NT2/D1 (cell line): Measurements from ENCODE around the gene POLR1D.

Experiments
- DNase-seq: peaks from one replicate; pipeline ENCODE4 v3.0.0-alpha.2; 2011; ENCODE audit warnings: low read depth, low spot score
- H3K27me3 ChIP-seq: 2 replicates; pipeline ENCODE4 v1.6.0; 2011; ENCODE audit warnings: mild to moderate bottlenecking; ENCODE audit not compliant: insufficient read length, insufficient read depth
- H3K36me3 ChIP-seq: 2 replicates; pipeline ENCODE4 v1.6.1; 2011; ENCODE audit warnings: mild to moderate bottlenecking, low read length, mixed read lengths; ENCODE audit not compliant: insufficient read depth, insufficient read length
- H3K4me1 ChIP-seq: 2 replicates; pipeline ENCODE4 v1.5.1; 2011; ENCODE audit not compliant: insufficient read depth, insufficient read length
- H3K4me3 ChIP-seq: 2 replicates; pipeline ENCODE4 v1.5.1; 2011; ENCODE audit warnings: low read depth; ENCODE audit not compliant: insufficient read length
- H3K9ac ChIP-seq: 2 replicates; pipeline ENCODE4 v1.6.0; 2011; ENCODE audit warnings: low read depth; ENCODE audit not compliant: insufficient read length
- H3K9me3 ChIP-seq: 2 replicates; pipeline ENCODE4 v1.5.1; 2011; ENCODE audit warnings: mild to moderate bottlenecking, low read length; ENCODE audit not compliant: insufficient read depth
- SUZ12 ChIP-seq: IDR thresholded peaks from 2 replicates; pipeline ENCODE4 v1.6.1; 2011; ENCODE audit not compliant: insufficient read length, insufficient read depth; ENCODE audit errors: extremely low read depth
- YY1 ChIP-seq: IDR thresholded peaks from 2 replicates; pipeline ENCODE4 v1.6.1; 2011; ENCODE audit not compliant: insufficient read length, insufficient read depth
- ZNF274 ChIP-seq: IDR thresholded peaks from 2 replicates; pipeline ENCODE4 v1.6.1; 2011; ENCODE audit warnings: mild to moderate bottlenecking, low read depth, low read length

Gene POLR1D

DNA sequence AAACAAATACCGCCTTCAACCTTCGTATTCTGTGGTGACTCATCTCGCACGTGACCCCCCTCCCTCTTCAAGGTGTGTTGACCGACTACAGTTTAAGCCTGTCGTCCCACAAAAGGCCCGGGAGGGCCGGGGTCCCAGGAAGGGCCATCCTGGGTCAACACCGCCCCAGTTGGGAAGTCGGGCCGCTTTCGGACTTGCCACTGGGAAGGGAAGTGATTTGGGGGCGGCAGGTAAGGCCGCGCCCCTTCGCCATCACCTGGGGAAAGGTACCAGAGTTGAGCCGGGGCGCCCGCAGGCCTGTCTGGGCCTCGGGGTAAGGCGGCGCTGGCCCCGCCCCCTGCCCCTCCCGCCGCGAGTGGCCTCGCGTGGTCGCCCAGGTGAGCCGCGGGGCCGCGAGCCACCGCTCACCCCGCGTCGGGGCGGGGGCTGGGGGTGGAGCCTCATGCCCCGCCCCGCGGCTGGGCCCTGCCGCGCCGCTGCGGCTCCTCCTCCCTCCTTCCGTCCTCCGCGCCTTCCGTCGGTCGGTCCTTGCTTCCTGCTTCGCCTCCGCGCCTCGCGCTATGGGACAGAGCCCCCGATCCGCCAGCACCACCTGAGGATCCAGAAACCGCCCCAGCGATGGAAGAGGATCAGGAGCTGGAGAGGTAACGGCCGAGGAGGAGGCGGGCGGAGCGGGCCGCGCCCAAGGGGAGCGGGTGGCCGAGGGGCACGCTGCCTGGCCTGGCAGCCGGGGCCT is at the start of gene POLR1D:
TSS of gene POLR1D (plus strand) at position 527 of the 736 bp plus-strand sequence. CDS start at position 619, 92 bp downstream.
- peak within 1 kb of the TSS; percentile 93 for H3K9ac ChIP-seq
- no peaks in the 10 kb centered on the region for H3K9me3 ChIP-seq
- peaks cover 32% of the 10 kb centered on the region for H3K36me3 ChIP-seq
- TF ChIP-seq ZNF274 = no peak
- TF ChIP-seq YY1 = no peak
- no peak for TF ChIP-seq SUZ12
- peaks cover 6% of the 10 kb centered on the region for H3K27me3 ChIP-seq
- peak; percentile 36 for DNase-seq
- no peaks in the 10 kb centered on the region for H3K4me1 ChIP-seq
- H3K4me3 ChIP-seq = peak within 1 kb of the TSS; percentile 64

GRCh38 chr13:27572234-27572901 is 49.3 kb upstream of the POLR1D start:
- no peak for DNase-seq
- H3K9ac ChIP-seq = no peak overlapping the region
- H3K36me3 ChIP-seq = peaks cover 8% of the 10 kb centered on the region
- no peaks in the 10 kb centered on the region for H3K4me1 ChIP-seq
- no peaks in the 10 kb centered on the region for H3K27me3 ChIP-seq
- H3K9me3 ChIP-seq = no peaks in the 10 kb centered on the region
- H3K4me3 ChIP-seq = no peak overlapping the region
- TF ChIP-seq ZNF274 (no peak), SUZ12 (no peak), YY1 (no peak)

DNA sequence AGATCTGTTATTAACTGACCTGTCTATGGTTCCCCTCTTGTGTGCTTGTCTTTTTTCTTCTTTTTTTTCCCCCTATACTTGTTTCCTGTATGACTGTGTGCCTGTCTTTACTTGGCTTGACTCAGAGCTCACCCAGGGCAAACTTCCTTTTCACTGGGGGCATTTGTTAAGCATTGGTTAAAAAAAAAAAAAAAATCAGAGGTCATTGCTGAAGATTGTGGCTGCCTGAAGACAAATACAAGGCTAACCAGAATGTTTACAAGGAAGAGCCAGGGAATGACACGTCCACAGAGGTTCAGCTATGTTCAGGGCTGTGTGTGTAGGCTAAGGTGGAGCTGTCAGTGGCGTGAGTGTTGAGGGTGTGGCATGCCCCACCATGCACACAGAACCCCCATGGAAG is 48.4 kb upstream of the POLR1D start:
- no peak for TF ChIP-seq ZNF274
- no peak overlapping the region for H3K9ac ChIP-seq
- no peaks in the 10 kb centered on the region for H3K4me1 ChIP-seq
- no peak for DNase-seq
- peaks cover 4% of the 10 kb centered on the region for H3K36me3 ChIP-seq
- no peaks in the 10 kb centered on the region for H3K9me3 ChIP-seq
- H3K27me3 ChIP-seq = no peaks in the 10 kb centered on the region
- H3K4me3 ChIP-seq = no peak overlapping the region

GRCh38 chr13:27574661-27575060 is 47.0 kb upstream of the POLR1D start:
- Histone ChIP-seq H3K36me3 (no peaks in the 10 kb centered on the region), H3K27me3 (no peaks in the 10 kb centered on the region), H3K4me3 (no peak overlapping the region), H3K9me3 (no peaks in the 10 kb centered on the region), H3K9ac (no peak overlapping the region), H3K4me1 (no peaks in the 10 kb centered on the region)
- TF ChIP-seq ZNF274 (no peak), SUZ12 (no peak), YY1 (no peak)
- DNase-seq = no peak

DNA sequence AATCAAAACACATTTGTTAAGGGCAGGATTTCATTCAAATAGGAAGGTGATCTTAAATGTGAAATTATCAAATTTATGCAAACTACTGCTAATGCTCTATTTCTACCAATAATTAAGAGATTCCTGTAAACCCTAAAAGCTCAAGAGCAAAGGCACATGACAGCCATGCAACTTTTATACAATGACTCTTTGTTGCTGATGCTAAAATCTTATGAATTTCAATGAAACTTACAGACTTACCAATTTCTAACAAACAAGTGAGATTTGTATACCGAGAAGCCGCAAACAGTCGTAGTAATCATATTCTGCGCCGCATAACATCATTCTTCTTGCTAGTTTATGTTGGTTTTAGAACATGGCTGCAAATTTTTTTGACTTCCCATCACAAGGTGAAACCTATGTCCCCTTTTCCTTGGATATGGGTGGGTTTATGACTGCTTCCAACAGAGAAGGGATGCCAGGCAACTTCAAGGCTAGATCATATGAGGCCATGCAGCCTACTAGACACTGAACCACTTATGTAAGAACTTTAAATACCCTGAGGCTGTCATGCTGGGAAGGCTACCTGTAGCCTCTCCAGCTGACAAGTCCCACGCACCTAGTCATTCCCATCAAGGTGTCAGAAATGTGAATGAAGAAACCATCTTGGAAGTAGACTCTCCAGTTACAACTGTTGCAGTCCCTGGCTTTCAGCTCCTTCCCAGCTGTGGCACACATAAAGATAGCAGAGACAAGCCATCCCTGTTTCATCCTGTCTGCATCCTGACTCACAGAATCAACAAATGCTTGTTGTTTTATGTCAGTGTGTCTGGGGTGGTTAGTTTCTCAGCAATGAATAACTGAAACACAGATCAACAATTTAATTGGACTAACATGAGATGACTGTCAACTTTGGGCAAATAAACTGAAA is 43.3 kb upstream of the POLR1D start:
- Histone ChIP-seq H3K36me3 (peaks cover 4% of the 10 kb centered on the region), H3K4me1 (no peaks in the 10 kb centered on the region), H3K27me3 (no peaks in the 10 kb centered on the region), H3K4me3 (no peak overlapping the region), H3K9me3 (no peaks in the 10 kb centered on the region), H3K9ac (no peak overlapping the region)
- TF ChIP-seq YY1 (no peak), ZNF274 (no peak), SUZ12 (no peak)
- no peak for DNase-seq

DNA sequence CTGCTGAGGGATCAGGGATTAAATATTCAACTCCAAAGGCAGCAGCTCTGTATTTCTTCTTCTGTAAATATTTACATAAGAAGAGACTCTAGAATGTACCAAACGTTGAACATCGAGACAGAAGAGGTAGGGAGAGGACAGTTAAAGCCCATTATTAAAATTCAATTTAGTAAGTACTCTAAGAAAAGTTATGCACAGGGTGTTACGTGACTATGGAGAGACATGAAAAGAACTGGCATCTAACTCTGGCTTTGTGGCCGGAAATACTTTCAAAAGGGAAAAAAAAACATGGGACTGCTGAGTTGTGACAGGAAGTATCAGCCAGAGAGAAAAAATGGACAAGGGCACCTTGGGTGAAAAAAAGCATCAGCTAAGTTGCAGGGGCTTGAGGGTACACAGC is 38.0 kb upstream of the POLR1D start:
- TF ChIP-seq ZNF274 (no peak), YY1 (no peak), SUZ12 (no peak)
- H3K36me3 ChIP-seq = peaks cover 4% of the 10 kb centered on the region
- H3K27me3 ChIP-seq = no peaks in the 10 kb centered on the region
- no peak overlapping the region for H3K9ac ChIP-seq
- H3K4me1 ChIP-seq = no peaks in the 10 kb centered on the region
- no peaks in the 10 kb centered on the region for H3K9me3 ChIP-seq
- no peak overlapping the region for H3K4me3 ChIP-seq
- DNase-seq = no peak

DNA sequence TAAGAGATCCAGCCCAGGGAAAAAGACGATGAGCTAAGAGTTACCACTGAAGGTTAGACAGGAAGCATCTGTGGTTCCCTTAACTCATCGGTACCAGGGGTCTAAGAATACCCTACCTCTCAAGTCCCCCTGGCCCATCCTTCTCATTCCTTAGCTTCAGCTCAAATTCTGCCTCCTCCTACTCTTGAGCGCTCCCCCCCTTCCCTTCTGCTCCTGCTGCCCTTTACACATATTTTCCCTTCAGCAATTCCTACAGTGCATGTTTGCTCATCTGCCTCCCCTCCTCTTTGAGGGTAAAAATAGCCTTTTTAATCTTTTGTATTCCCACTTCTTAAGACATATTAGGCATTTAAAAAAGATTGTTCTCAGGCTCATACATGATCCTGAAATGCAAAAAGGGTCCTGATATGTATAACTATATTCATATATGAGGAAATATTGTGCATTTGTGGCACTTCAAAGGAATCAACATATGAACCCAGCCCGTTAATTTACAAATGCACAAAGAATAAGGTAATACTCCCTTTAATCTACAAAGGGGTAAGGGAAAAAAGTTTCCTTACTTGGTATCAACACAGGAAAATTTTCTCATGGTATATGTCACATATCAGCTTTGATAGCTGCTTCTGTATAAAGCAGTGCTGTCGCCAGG is 34.5 kb upstream of the POLR1D start:
- no peak for TF ChIP-seq SUZ12
- TF ChIP-seq ZNF274 = no peak
- no peak for TF ChIP-seq YY1
- H3K4me3 ChIP-seq = no peak overlapping the region
- no peak for DNase-seq
- H3K4me1 ChIP-seq = no peaks in the 10 kb centered on the region
- H3K9me3 ChIP-seq = no peaks in the 10 kb centered on the region
- H3K27me3 ChIP-seq = no peaks in the 10 kb centered on the region
- no peak overlapping the region for H3K9ac ChIP-seq
- no peaks in the 10 kb centered on the region for H3K36me3 ChIP-seq
